BLaER1 treated with 17β-estradiol and CSF1 and Interleukin-3, amounts not matched to agents 10 nM and 100 nM (cell line): Measurements from ENCODE around the gene PIP4K2B.

Experiments used
- H3K27ac ChIP-seq, 11 experiments: shearing (Covaris generic); formaldehyde crosslinking; 2 replicates each; pipeline ENCODE4 v1.8.1; 2022
- H3K27me3 ChIP-seq, 11 experiments: shearing (Covaris generic); formaldehyde crosslinking; 2 replicates each; pipeline ENCODE4 v1.8.1; 2022
- H3K36me3 ChIP-seq, 11 experiments: shearing (Covaris generic); formaldehyde crosslinking; 2 replicates each; pipeline ENCODE4 v1.8.1; 2022
- H3K4me1 ChIP-seq, 10 experiments: shearing (Covaris generic); formaldehyde crosslinking; 2 replicates each; pipeline ENCODE4 v1.8.1; 2022
- H3K4me2 ChIP-seq, 11 experiments: shearing (Covaris generic); formaldehyde crosslinking; 2 replicates each; pipeline ENCODE4 v1.8.1; 2022
- H3K4me3 ChIP-seq, 10 experiments: shearing (Covaris generic); formaldehyde crosslinking; 2 replicates each; pipeline ENCODE4 v1.8.1; 2022
- H3K9ac ChIP-seq, 11 experiments: shearing (Covaris generic); formaldehyde crosslinking; 2 replicates each; pipeline ENCODE4 v1.8.1; 2022
- H3K9me3 ChIP-seq, 11 experiments: shearing (Covaris generic); formaldehyde crosslinking; replicated peaks in 1 of 11; 2 replicates each; pipeline ENCODE4 v1.8.1; 2022
- H4K20me1 ChIP-seq, 11 experiments: shearing (Covaris generic); formaldehyde crosslinking; 2 replicates each; pipeline ENCODE4 v1.8.1; 2022
- Cebpa-rat ChIP-seq, 11 experiments: shearing (Covaris generic); IDR thresholded peaks; 2 replicates each; pipeline ENCODE4 v1.8.1; 2022

Gene PIP4K2B

DNA sequence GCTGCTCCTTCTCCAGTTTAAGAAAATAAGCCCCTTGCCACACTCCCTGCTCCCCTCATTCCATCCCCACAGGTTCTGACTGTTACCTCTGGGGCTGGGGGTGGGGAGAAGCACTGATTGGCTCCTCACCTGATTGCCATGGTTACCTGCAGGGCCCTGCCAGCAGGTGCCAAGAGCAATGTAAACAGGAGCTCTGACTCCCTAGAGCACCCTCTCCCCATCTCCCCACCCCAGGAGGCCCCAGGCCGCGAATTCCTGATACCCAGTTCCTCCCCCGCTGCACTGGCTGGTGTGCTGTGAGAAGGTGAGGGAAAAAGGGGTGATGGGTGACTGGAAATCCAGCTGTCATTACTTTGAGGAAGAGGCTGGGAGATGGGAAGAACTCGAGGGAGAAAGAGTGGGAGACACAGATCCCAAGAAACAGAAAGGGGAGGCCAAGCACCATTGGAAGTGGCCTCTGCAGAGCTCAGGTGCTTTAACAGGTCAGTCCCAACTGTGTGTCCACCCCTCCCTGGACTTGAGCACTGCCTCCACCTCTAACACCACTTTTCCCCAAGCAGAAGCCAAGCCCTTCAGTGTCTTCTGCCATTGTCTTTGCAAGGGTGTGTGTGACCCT, 55.7 kb downstream of the PIP4K2B start:
- Histone ChIP-seq H3K4me1 (peaks cover 30 to 85% (median 80%) of the 10 kb centered on the region in 10 experiments), H3K27me3 (peaks cover 8 to 18% (median 16%) of the 10 kb centered on the region in 11 experiments), H4K20me1 (peaks cover 0 to 47% (median 4%) of the 10 kb centered on the region in 11 experiments; a peak in 15 of 22 replicates), H3K4me2 (peak overlapping the region in 7 of 11 experiments; percentile 35 to 98 (median 76); a peak in 10 of 22 replicates), H3K9me3 (no peaks in the 10 kb centered on the region), H3K9ac (no peak overlapping the region), H3K36me3 (peaks cover 0 to 14% (median 0%) of the 10 kb centered on the region in 11 experiments; a peak in 6 of 22 replicates), H3K27ac (0 out of 22 replicates have a peak overlapping the region, but pooled peaks of 1 of the 11 experiments have one; percentile 37), H3K4me3 (no peak overlapping the region)
- TF ChIP-seq Cebpa-rat (IDR thresholded peaks at IDR 0.05): no peak

- H3K4me3 ChIP-seq: no peak overlapping the region
- no peak for TF ChIP-seq Cebpa-rat (IDR thresholded peaks at IDR 0.05)
- peak overlapping the region in 4 of 11 experiments; percentile 16 to 54 (median 24); a peak in 4 of 22 replicates for H3K9ac ChIP-seq
Observed at GRCh38 chr17:38742411-38743308, 56.7 kb downstream of the PIP4K2B start.

GRCh38 chr17:38741921-38742410, 57.4 kb downstream of the PIP4K2B start:
- H3K36me3 ChIP-seq: peaks cover 0 to 24% (median 0%) of the 10 kb centered on the region in 11 experiments; a peak in 6 of 22 replicates
- H3K9ac ChIP-seq: peak overlapping the region in 5 of 11 experiments; percentile 16 to 54 (median 30); a peak in 6 of 22 replicates
- H3K4me3 ChIP-seq: no peak overlapping the region
- peaks cover 0 to 49% (median 0%) of the 10 kb centered on the region in 11 experiments; a peak in 6 of 22 replicates for H4K20me1 ChIP-seq
- peak overlapping the region in 6 of 11 experiments; percentile 3 to 61 (median 42); a peak in 4 of 22 replicates for H3K27ac ChIP-seq
- no peak for TF ChIP-seq Cebpa-rat (IDR thresholded peaks at IDR 0.05)
- peaks cover 24 to 95% (median 86%) of the 10 kb centered on the region in 10 experiments for H3K4me1 ChIP-seq
- peaks cover 0 to 2% (median under 1%) of the 10 kb centered on the region in 11 experiments; a peak in 8 of 22 replicates for H3K27me3 ChIP-seq
- H3K9me3 ChIP-seq: no peaks in the 10 kb centered on the region
- peak overlapping the region; percentile 13 to 98 (median 69); a peak in 19 of 22 replicates for H3K4me2 ChIP-seq

More at GRCh38 chr17:38742411-38743308, 56.7 kb downstream of the PIP4K2B start:
- peaks cover 26 to 91% (median 85%) of the 10 kb centered on the region in 10 experiments for H3K4me1 ChIP-seq
- H3K36me3 ChIP-seq: peaks cover 0 to 23% (median 0%) of the 10 kb centered on the region in 11 experiments; a peak in 6 of 22 replicates
- H4K20me1 ChIP-seq: peaks cover 0 to 48% (median 0%) of the 10 kb centered on the region in 11 experiments; a peak in 6 of 22 replicates
- H3K27ac ChIP-seq: peak overlapping the region in 5 of 11 experiments; percentile 3 to 61 (median 39); a peak in 4 of 22 replicates
- H3K27me3 ChIP-seq: peaks cover under 1 to 9% (median 7%) of the 10 kb centered on the region in 11 experiments; a peak in 21 of 22 replicates
- peak overlapping the region in 10 of 11 experiments; percentile 11 to 98 (median 72); a peak in 18 of 22 replicates for H3K4me2 ChIP-seq
- no peaks in the 10 kb centered on the region for H3K9me3 ChIP-seq

GRCh38 chr17:38741461-38741860, 57.9 kb downstream of the PIP4K2B start:
- Histone ChIP-seq H3K9me3 (no peaks in the 10 kb centered on the region), H3K4me2 (peak overlapping the region; percentile 13 to 98 (median 69); a peak in 19 of 22 replicates), H3K4me1 (peaks cover 19 to 93% (median 81%) of the 10 kb centered on the region in 10 experiments), H3K4me3 (no peak overlapping the region), H3K9ac (peak overlapping the region in 5 of 11 experiments; percentile 16 to 55 (median 51); a peak in 8 of 22 replicates), H4K20me1 (peaks cover 0 to 52% (median 0%) of the 10 kb centered on the region in 11 experiments; a peak in 6 of 22 replicates), H3K36me3 (peaks cover 0 to 27% (median 0%) of the 10 kb centered on the region in 11 experiments; a peak in 6 of 22 replicates), H3K27me3 (no peaks in the 10 kb centered on the region), H3K27ac (peak overlapping the region in 6 of 11 experiments; percentile 27 to 61 (median 48); a peak in 6 of 22 replicates)
- no peak for TF ChIP-seq Cebpa-rat (IDR thresholded peaks at IDR 0.05)

GRCh38 chr17:38740806-38741205, 58.5 kb downstream of the PIP4K2B start:
- Histone ChIP-seq H3K27me3 (no peaks in the 10 kb centered on the region), H3K27ac (peak overlapping the region in 8 of 11 experiments; percentile 44 to 61 (median 54); a peak in 13 of 22 replicates), H4K20me1 (peaks cover 0 to 56% (median 2%) of the 10 kb centered on the region in 11 experiments; a peak in 9 of 22 replicates), H3K36me3 (peaks cover 0 to 33% (median 0%) of the 10 kb centered on the region in 11 experiments; a peak in 8 of 22 replicates), H3K4me2 (peak overlapping the region; percentile 13 to 98 (median 69); a peak in 21 of 22 replicates), H3K4me1 (peaks cover 13 to 93% (median 78%) of the 10 kb centered on the region in 10 experiments), H3K4me3 (no peak overlapping the region), H3K9ac (peak overlapping the region in 8 of 11 experiments; percentile 26 to 55 (median 38); a peak in 12 of 22 replicates), H3K9me3 (no peaks in the 10 kb centered on the region)
- no peak for TF ChIP-seq Cebpa-rat (IDR thresholded peaks at IDR 0.05)

- Histone ChIP-seq H3K36me3 (peaks cover 0 to 39% (median 0%) of the 10 kb centered on the region in 11 experiments; a peak in 9 of 22 replicates), H3K9me3 (no peaks in the 10 kb centered on the region), H3K27ac (no peak overlapping the region), H3K4me3 (no peak overlapping the region), H3K27me3 (no peaks in the 10 kb centered on the region), H4K20me1 (peaks cover 0 to 58% (median 9%) of the 10 kb centered on the region in 11 experiments; a peak in 11 of 22 replicates), H3K9ac (no peak overlapping the region), H3K4me2 (peak overlapping the region in 6 of 11 experiments; percentile 14 to 96 (median 72); a peak in 8 of 22 replicates), H3K4me1 (peaks cover 7 to 91% (median 76%) of the 10 kb centered on the region in 10 experiments)
- no peak for TF ChIP-seq Cebpa-rat (IDR thresholded peaks at IDR 0.05)
Observed at GRCh38 chr17:38740044-38740443, 59.3 kb downstream of the PIP4K2B start.

DNA sequence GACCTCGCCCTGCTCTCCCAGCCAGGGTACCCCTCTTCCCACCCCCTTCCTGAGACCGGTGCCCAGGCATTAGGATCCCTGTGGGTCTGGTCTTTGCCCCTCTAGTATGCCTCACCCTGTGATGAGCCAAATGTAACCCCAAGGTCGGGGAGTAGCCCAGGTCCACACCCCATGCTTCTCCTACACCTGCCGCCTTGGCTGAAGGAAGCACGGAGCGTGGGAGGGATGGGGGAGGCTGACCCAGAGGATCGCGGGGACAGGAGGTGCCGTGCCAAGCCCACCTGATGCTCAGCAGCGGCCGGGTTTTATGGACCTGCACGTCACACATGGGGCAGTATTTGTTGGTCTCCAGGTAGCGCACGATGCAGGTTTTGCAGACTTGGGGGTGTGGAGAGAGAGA, 60.1 kb downstream of the PIP4K2B start:
- Histone ChIP-seq H3K36me3 (peaks cover 0 to 43% (median under 1%) of the 10 kb centered on the region in 11 experiments; a peak in 11 of 22 replicates), H3K4me2 (no peak overlapping the region), H3K27me3 (no peaks in the 10 kb centered on the region), H3K4me1 (peaks cover 12 to 91% (median 74%) of the 10 kb centered on the region in 10 experiments), H3K9ac (no peak overlapping the region), H3K4me3 (no peak overlapping the region), H3K9me3 (no peaks in the 10 kb centered on the region), H4K20me1 (peaks cover 0 to 64% (median 14%) of the 10 kb centered on the region in 11 experiments; a peak in 16 of 22 replicates), H3K27ac (no peak overlapping the region)
- no peak for TF ChIP-seq Cebpa-rat (IDR thresholded peaks at IDR 0.05)

DNA sequence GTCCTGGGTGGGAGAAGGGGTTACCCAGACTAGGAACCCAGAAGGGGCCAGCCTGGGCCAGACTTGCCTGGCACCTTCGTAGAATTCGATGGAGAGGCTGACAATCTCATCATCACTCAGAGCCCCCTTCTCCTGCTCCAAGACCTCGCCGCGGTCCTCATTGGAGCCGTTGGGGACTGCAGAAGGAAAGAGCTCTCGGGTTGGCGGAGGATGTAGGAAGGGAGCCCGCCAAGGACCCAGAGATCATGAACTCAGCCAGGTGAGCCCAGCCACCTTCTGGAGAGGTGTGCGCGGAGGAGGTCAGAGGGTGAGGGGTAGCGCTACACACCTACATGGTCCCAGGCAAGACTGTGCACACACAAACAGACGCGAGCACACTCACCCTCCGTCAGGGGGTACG, 60.7 kb downstream of the PIP4K2B start:
- H3K4me3 ChIP-seq: no peak overlapping the region
- H4K20me1 ChIP-seq: peaks cover 0 to 65% (median 15%) of the 10 kb centered on the region in 11 experiments; a peak in 16 of 22 replicates
- H3K36me3 ChIP-seq: peaks cover 0 to 50% (median 4%) of the 10 kb centered on the region in 11 experiments; a peak in 12 of 22 replicates
- no peaks in the 10 kb centered on the region for H3K27me3 ChIP-seq
- peak overlapping the region in 7 of 11 experiments; percentile 51 to 74 (median 64); a peak in 12 of 22 replicates for H3K4me2 ChIP-seq
- H3K4me1 ChIP-seq: peaks cover 18 to 91% (median 74%) of the 10 kb centered on the region in 10 experiments
- H3K9me3 ChIP-seq: no peaks in the 10 kb centered on the region
- no peak overlapping the region for H3K27ac ChIP-seq
- TF ChIP-seq Cebpa-rat (IDR thresholded peaks at IDR 0.05): no peak
- H3K9ac ChIP-seq: no peak overlapping the region
